HG02610 (cell line): Measurements from ENCODE around the gene GID8.
"Not testable (repeated sequence)": the region's sequence is repeated elsewhere in the genome, so short reads cannot be mapped to it uniquely, and the experiment has no call there.

Source experiments
- ATAC-seq: cut with Tn5 transposase; IDR thresholded peaks from one replicate; pipeline ENCODE4 v1.9.1; 2021; ENCODE audit warnings: mild to moderate bottlenecking, moderate library complexity; ENCODE audit not compliant: unreplicated experiment

GID8 gene

DNA sequence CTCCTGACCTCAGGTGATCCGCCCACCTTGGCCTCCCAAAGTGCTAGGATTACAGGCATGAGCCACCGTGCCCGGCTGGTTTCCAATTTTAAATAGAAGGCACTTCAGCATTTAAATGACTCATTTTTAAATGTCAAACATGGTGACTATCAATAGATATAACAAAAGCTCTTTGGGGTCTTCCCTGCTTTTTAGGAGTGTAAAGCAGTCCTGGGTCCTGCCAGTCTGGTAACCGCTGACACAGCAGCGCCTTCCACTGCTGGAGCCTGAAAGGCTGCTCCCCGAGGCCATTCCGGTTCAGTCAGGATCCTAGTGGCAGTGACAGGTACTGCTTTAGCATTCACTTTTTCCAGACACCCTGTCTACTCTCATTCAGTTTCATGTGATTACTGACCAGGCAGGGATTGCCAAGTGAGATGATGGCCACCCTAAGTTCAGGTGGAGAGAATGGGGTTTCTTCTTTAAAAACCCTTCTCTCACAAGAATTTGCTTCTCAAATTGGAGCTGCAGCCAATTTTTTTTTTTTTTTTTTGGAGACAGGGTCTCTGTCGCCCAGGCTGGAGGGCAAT lies 16.7 kb upstream of the GID8 start:
- ATAC-seq = no peak

- no peak for ATAC-seq
Observed at GRCh38 chr20:62922451-62922921, 15.5 kb upstream of the GID8 start.

GRCh38 chr20:62923059-62923668 lies 14.8 kb upstream of the GID8 start:
- ATAC-seq = not testable (repeated sequence)

GRCh38 chr20:62923669-62924441 lies 14.1 kb upstream of the GID8 start:
- no peak for ATAC-seq

DNA sequence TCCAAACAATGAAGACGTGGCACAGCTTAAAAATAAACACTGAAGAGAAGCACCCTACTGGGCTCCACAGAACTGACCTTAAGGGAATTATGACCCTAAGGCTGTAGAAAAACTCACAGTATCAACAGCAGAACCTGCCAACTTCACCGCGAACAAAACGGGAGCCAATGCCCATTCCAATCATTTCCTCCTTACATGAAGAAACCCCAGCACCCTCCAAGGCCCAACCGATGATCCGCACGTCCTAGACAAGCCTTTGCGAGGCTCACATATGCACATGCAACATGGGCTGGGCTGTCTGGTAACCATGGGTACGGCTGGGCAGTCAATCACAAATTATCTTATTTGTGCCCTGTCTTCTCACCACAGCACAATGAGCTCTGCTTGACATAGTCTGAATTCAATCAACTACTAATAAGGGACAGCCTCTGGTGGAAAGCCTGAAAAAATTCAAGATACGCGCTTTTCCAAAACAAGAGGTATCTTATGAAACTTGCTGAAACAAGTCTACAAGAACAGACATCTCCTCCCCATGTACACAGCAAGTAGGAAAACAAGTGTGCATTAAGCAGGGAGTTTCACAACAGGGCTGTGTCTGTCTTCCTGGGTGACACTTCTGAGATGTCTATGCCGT lies 13.4 kb upstream of the GID8 start:
- ATAC-seq = no peak

- no peak for ATAC-seq
Observed at GRCh38 chr20:62925076-62925419, 12.9 kb upstream of the GID8 start.

DNA sequence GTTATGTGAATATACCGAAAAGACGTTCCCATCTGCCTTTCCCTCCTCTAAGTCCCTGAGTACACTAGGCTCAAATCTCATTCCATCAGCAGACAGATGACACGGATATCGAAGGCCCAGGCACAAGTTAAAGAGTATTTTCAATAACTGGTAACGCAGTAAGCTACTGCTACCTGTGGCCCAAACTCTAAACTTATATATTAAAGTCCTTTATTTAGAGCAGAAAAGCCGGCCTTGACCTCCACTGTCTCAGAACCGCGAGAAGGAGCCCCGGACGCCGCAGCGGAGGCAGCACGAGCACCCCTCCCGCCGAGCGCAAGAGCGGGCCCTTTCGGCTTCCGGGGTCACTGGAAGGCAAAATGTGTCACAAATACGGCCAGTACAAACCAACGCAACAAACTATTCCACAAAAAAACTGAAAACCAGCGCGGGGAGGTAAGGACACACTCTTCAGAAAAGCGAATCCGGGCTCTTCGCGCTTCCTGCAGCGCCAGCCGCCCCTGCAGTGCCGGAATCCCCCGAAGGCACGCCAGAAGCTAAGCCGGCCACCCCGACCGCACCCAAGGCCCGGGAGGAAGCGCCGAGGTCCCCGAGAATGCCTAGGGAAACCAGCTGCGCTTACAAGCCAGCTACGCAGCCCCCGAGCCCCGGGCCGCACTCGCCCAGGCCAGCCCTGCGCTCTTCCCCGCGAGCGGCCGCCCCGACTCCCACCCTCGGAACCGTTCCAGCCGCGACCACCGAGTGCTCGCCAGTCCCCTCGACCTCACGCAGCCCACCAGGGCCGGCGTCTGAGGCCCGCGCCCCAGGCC lies 12.3 kb upstream of the GID8 start:
- ATAC-seq = peak; percentile 4

DNA sequence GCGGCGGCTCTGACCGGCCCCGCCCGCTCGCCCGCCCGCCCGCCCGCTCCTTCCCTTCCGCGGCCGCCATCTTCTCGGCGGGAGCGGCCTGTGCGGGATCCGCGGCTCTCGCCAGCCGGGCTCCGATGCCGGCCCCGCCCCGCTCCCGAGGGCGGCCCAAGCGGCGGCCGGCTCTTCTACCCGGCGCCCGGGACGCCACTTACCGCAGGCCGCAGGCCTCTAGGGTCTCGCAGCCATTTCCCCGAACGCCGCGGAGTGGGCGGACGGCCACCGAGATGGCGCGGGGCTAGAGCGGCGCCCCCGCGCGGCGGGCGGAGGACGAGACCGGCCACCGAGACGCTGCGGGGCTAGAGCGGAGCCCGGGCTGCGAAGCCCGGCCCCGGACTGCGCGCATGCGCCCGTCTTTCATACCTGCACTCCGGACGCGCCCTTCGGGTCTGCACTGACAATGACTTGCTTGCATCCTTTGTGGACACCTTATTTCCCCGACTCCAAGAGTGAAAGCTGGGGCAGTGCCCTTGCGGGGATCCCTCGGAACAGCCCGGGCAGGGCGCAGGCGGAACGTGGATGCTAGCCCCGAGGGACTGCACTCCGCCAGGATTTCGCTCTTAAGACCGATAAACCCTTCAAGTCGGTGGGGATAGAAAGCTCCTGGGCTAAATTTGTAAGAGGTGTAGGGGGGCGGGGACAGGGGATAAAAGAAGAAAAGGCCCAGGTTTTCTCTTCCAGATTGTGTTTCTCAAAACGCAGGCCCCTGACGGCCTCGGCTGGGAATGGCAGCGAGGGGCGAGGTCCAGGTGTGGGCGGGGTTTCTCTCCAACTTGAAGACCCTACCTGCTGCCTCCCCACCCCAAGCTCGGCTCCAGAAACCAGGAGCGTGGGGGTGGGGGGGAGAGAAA lies 11.5 kb upstream of the GID8 start, which contains the start of gene DIDO1:
TSS of gene DIDO1 (minus strand) at position 277 of the 899 bp plus-strand sequence.
- ATAC-seq = peak; percentile 67

GRCh38 chr20:62927128-62927705 lies 10.7 kb upstream of the GID8 start:
- no peak for ATAC-seq

- no peak for ATAC-seq
Observed at GRCh38 chr20:62928246-62928939, 9.6 kb upstream of the GID8 start.

- ATAC-seq = no peak
Observed at GRCh38 chr20:62929051-62929538, 8.9 kb upstream of the GID8 start.

DNA sequence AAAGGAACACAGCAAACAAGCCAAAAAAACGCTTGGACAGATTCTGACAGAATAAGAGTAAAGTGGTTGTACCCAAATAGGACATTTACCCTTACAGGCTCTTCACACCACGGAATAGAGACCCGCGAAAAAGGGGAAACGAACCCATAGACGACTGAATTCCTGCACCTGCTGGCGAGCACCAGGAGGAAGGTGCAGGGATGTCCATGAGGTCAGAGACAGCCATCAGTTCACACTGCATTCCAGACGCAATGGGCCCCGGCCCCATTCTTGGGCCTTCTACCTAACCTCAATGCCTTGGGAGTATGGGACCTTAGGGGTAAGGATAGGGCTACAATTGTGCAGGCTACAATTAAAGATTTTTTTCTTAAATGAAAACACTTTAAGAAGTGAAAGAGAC lies 6.5 kb upstream of the GID8 start:
- no peak for ATAC-seq

- no peak for ATAC-seq
Observed at GRCh38 chr20:62933966-62934365, 4.0 kb upstream of the GID8 start.

DNA sequence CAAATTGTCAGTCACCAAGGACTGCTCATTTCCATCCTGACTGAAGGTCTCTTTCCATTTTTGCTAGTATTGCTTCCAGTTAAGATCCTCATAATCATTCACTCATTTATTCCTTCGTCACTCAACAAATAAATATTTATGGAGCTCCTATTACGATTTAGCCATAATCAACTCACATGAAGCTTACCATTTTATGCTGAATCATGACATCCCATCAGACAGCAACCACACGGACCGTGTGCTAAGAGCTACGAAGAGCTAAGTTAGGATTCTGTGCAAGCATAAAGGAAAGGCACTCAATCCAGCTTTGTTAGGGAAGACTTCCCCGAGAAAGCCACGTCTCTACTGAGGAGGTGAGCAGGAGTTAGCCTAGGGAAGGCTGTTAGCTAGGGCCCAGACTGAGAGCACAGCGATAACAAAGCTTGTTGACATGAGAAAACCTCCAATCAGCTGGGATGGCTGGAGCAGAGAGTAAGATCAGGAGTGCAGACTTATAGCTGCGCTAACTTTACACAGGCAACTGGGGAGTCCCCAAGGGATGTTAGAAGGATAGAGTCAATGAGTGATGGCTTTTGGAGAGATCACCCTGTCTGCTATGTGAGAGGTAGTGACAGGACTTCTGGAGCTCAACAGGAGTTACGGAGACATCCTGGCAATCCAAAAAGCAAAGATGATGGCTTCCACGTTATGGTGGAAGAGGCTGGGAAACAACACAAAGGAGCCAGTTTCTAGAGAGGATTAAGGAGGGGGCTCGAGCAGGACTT lies 2.6 kb upstream of the GID8 start:
- ATAC-seq = no peak

GRCh38 chr20:62935968-62936585 lies 1.9 kb upstream of the GID8 start:
- ATAC-seq = no peak

DNA sequence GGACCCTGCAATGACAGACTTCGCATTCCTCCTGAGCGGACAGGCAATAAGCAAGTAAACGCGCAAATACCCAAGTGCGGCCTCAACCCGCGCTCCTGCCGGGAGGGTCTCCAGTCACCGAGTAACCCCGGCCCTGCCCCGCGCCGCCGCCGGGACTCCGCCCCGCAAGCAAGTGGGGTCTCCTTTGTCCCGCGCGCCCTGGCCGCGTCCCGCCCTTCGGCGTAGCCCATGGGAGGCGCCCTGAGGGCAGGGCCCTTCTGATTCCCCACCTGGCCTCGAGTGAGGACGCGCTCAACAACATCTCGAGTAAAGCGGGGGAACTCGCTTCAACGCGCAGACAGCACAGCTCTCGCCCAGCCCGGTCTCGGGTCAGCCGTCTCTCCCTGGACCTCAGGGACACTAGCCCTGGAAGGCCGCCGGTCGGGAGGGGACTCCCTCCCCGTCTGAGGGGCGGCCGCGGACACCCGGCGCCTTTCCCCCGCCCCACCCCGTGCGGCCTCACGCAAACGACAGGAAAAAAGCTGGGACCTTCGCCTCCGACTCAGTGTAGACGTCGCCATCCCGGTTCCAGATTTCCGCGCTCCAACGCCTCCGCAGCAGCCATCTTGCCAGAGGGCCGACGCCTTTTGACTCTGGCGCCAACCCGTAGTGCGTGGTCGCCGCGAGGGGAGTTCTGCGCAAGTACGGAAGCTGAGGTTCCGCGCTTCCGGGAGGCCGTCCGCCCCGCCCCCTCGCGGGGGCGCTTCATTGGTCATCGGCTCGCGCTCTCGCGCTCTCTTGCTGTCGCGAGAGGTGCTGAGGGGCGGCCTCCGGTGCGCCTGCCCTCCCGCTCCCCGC lies 461 bp upstream of the GID8 start:
- peak; percentile 81 for ATAC-seq

DNA sequence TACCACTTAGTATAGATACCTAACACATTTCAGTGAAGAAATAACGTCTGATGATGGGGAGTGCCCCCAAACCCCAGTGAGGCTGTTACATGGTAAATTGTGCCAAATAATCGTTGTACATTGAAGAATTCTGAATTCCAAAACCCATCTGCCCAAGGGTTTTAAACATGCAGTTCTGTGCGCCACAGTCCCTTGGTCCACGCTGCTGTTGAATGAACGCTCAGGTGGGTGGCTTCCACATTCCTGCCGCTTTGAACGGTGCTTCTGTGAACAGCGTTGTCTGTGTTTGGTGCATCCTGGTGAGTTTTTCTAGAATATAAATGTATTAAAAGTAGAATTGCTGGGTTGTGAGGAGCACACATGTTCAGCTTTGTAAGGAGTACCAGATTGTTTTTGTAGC lies 2.9 kb downstream of the GID8 start:
- ATAC-seq = no peak
